Measurements from ENCODE around the gene RPL39.
"Not testable (repeated sequence)": the region's sequence is repeated elsewhere in the genome, so short reads cannot be mapped to it uniquely, and the experiment has no call there.

RPL39 gene

GRCh38 chrX:119753639-119754257 is 37.7 kb downstream of the RPL39 start:
- H3K27me3 ChIP-seq (ENCODE audit: control insufficient read depth, insufficient read depth, low read length): no peaks in the 10 kb centered on the region
- no peak overlapping the region for H3K9ac ChIP-seq
- no peaks in the 10 kb centered on the region for H3K79me2 ChIP-seq
- TF ChIP-seq CTCF (IDR thresholded peaks at IDR 0.05): no peak
- no peak overlapping the region for H2AFZ ChIP-seq
- no peaks in the 10 kb centered on the region for H3K36me3 ChIP-seq (ENCODE audit: control insufficient read depth, insufficient read depth, low read length)
- no peak overlapping the region for H3K4me2 ChIP-seq (ENCODE audit: low read length)
- no peaks in the 10 kb centered on the region for H3K9me3 ChIP-seq (ENCODE audit: control insufficient read depth, low read length)
- H3K4me3 ChIP-seq (ENCODE audit: low read depth, low read length): no peak overlapping the region
- no peaks in the 10 kb centered on the region for H3K4me1 ChIP-seq
- H3K27ac ChIP-seq: no peak overlapping the region

- H3K9ac ChIP-seq: no peak overlapping the region
- no peak overlapping the region for H3K4me2 ChIP-seq (ENCODE audit: low read length)
- no peaks in the 10 kb centered on the region for H3K9me3 ChIP-seq (ENCODE audit: control insufficient read depth, low read length)
- no peaks in the 10 kb centered on the region for H3K79me2 ChIP-seq
- H3K4me1 ChIP-seq: no peaks in the 10 kb centered on the region
- TF ChIP-seq CTCF (IDR thresholded peaks at IDR 0.05): no peak
- no peak overlapping the region for H2AFZ ChIP-seq
- H3K27ac ChIP-seq: no peak overlapping the region
- no peaks in the 10 kb centered on the region for H3K27me3 ChIP-seq (ENCODE audit: control insufficient read depth, insufficient read depth, low read length)
- no peak overlapping the region for H3K4me3 ChIP-seq (ENCODE audit: low read depth, low read length)
- no peaks in the 10 kb centered on the region for H3K36me3 ChIP-seq (ENCODE audit: control insufficient read depth, insufficient read depth, low read length)
Observed at GRCh38 chrX:119753001-119753400, 38.4 kb downstream of the RPL39 start.

- H3K9me3 ChIP-seq (ENCODE audit: control insufficient read depth, low read length); H3K4me2 ChIP-seq (ENCODE audit: low read length); H3K9ac ChIP-seq; H3K27me3 ChIP-seq (ENCODE audit: control insufficient read depth, insufficient read depth, low read length); H3K4me3 ChIP-seq (ENCODE audit: low read depth, low read length); H3K27ac ChIP-seq; H3K36me3 ChIP-seq (ENCODE audit: control insufficient read depth, insufficient read depth, low read length); H3K79me2 ChIP-seq; H3K4me1 ChIP-seq; H2AFZ ChIP-seq: not testable (repeated sequence)
Observed at GRCh38 chrX:119750751-119751150, 40.7 kb downstream of the RPL39 start.

GRCh38 chrX:119750131-119750530 is 41.3 kb downstream of the RPL39 start:
- H3K79me2 ChIP-seq; H3K9me3 ChIP-seq (ENCODE audit: control insufficient read depth, low read length); H2AFZ ChIP-seq; H3K9ac ChIP-seq; H3K4me3 ChIP-seq (ENCODE audit: low read depth, low read length); H3K36me3 ChIP-seq (ENCODE audit: control insufficient read depth, insufficient read depth, low read length); H3K4me1 ChIP-seq; H3K27ac ChIP-seq; H3K4me2 ChIP-seq (ENCODE audit: low read length); H3K27me3 ChIP-seq (ENCODE audit: control insufficient read depth, insufficient read depth, low read length): not testable (repeated sequence)

- Histone ChIP-seq H3K9me3 (ENCODE audit: control insufficient read depth, low read length) (no peaks in the 10 kb centered on the region), H3K36me3 (ENCODE audit: control insufficient read depth, insufficient read depth, low read length) (no peaks in the 10 kb centered on the region), H3K4me3 (ENCODE audit: low read depth, low read length) (no peak overlapping the region), H3K4me2 (ENCODE audit: low read length) (no peak overlapping the region), H2AFZ (no peak overlapping the region), H3K4me1 (no peaks in the 10 kb centered on the region), H3K9ac (no peak overlapping the region), H3K27ac (no peak overlapping the region), H3K79me2 (no peaks in the 10 kb centered on the region), H3K27me3 (ENCODE audit: control insufficient read depth, insufficient read depth, low read length) (no peaks in the 10 kb centered on the region)
- no peak for TF ChIP-seq CTCF (IDR thresholded peaks at IDR 0.05)
Observed at GRCh38 chrX:119745283-119745848, 46.1 kb downstream of the RPL39 start.

- H3K9me3 ChIP-seq (ENCODE audit: control insufficient read depth, low read length): no peaks in the 10 kb centered on the region
- no peaks in the 10 kb centered on the region for H3K79me2 ChIP-seq
- H3K27ac ChIP-seq: no peak overlapping the region
- no peaks in the 10 kb centered on the region for H3K4me1 ChIP-seq
- no peak overlapping the region for H2AFZ ChIP-seq
- TF ChIP-seq CTCF (IDR thresholded peaks at IDR 0.05): no peak
- H3K27me3 ChIP-seq (ENCODE audit: control insufficient read depth, insufficient read depth, low read length): no peaks in the 10 kb centered on the region
- H3K4me3 ChIP-seq (ENCODE audit: low read depth, low read length): no peak overlapping the region
- H3K9ac ChIP-seq: no peak overlapping the region
- no peaks in the 10 kb centered on the region for H3K36me3 ChIP-seq (ENCODE audit: control insufficient read depth, insufficient read depth, low read length)
- H3K4me2 ChIP-seq (ENCODE audit: low read length): no peak overlapping the region
Observed at GRCh38 chrX:119738742-119739141, 52.7 kb downstream of the RPL39 start.
